ENCODE data around the gene ZEB2. TPM values are rescaled to one million over a fixed set of nuclear protein-coding genes. Genes with fewer than 3 reads are reported as not detected.
A peak's percentile ranks its signal among the peaks of the same experiment; 100 is the strongest.

The ZEB2 gene
- total RNA-seq, 3 donors from 2014 or later: 53.7 to 225 (median 83.2) TPM

DNA sequence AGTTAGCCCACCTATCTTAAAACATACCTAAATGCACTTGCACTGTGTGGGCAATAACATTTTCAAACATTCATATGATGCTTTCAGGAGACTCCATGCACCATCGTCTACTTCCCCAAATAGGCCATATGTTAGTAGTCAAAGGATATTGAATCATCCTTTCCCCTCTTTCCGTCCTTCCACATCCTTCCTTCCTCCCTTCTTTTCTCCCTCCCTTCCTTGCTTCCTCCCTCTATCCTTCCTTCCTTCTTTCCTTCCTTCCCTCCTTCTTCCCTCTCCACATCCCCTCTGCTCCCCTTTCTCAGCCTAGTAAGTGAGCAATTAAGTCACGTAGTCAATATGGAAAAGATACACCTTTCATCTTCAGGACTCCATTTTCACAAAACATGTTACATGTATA lies 73.8 kb downstream of the ZEB2 start:
- no peak for DNase-seq (ENCODE audit: low spot score in 2 of 2)
- Histone ChIP-seq H3K9me3 (no peaks in the 10 kb centered on the region), H3K36me3 (no peaks in the 10 kb centered on the region), H3K4me3 (no peak overlapping the region), H3K27me3 (no peaks in the 10 kb centered on the region), H3K27ac (no peak overlapping the region), H3K4me1 (no peaks in the 10 kb centered on the region)
- intact Hi-C loops (cut with DNase I; ENCODE audit: low total_unique reads): no loop called here
- TF ChIP-seq, protein P1, sequence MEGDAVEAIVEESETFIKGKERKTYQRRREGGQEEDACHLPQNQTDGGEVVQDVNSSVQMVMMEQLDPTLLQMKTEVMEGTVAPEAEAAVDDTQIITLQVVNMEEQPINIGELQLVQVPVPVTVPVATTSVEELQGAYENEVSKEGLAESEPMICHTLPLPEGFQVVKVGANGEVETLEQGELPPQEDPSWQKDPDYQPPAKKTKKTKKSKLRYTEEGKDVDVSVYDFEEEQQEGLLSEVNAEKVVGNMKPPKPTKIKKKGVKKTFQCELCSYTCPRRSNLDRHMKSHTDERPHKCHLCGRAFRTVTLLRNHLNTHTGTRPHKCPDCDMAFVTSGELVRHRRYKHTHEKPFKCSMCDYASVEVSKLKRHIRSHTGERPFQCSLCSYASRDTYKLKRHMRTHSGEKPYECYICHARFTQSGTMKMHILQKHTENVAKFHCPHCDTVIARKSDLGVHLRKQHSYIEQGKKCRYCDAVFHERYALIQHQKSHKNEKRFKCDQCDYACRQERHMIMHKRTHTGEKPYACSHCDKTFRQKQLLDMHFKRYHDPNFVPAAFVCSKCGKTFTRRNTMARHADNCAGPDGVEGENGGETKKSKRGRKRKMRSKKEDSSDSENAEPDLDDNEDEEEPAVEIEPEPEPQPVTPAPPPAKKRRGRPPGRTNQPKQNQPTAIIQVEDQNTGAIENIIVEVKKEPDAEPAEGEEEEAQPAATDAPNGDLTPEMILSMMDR (IDR thresholded peaks at IDR 0.05): no peak
- TF ChIP-seq POLR2AphosphoS5 (IDR thresholded peaks at IDR 0.05): no peak
- TF ChIP-seq POLR2A (IDR thresholded peaks at IDR 0.05): no peak

DNA sequence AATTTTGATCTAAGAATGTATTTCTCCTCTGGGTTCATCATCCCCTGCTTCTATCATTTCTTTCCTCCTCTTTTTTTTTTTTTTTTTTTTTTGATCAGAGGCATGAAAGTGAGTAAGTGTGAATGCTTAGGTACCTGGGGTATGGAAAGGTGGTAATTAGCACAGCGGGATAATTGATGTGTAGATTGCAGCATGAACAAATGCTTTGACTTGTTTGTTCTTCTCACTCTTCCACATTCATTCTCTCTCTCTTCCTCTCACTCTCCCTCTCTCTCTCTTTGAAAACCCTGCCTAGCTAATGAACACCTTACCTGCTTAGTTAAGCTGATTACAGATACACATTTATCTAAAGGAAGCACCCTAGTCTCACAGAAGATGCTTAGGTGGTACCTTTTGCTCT lies 74.7 kb downstream of the ZEB2 start:
- DNase-seq (ENCODE audit: low spot score in 2 of 2): no peak
- Histone ChIP-seq H3K9me3 (no peaks in the 10 kb centered on the region), H3K36me3 (no peaks in the 10 kb centered on the region), H3K27me3 (no peaks in the 10 kb centered on the region), H3K4me1 (no peaks in the 10 kb centered on the region), H3K27ac (no peak overlapping the region), H3K4me3 (no peak overlapping the region)
- TF ChIP-seq POLR2AphosphoS5 (IDR thresholded peaks at IDR 0.05): no peak
- no peak for TF ChIP-seq POLR2A (IDR thresholded peaks at IDR 0.05)
- TF ChIP-seq, protein P1 (IDR thresholded peaks at IDR 0.05): no peak
- intact Hi-C loops (cut with DNase I; ENCODE audit: low total_unique reads): no loop called here

DNA sequence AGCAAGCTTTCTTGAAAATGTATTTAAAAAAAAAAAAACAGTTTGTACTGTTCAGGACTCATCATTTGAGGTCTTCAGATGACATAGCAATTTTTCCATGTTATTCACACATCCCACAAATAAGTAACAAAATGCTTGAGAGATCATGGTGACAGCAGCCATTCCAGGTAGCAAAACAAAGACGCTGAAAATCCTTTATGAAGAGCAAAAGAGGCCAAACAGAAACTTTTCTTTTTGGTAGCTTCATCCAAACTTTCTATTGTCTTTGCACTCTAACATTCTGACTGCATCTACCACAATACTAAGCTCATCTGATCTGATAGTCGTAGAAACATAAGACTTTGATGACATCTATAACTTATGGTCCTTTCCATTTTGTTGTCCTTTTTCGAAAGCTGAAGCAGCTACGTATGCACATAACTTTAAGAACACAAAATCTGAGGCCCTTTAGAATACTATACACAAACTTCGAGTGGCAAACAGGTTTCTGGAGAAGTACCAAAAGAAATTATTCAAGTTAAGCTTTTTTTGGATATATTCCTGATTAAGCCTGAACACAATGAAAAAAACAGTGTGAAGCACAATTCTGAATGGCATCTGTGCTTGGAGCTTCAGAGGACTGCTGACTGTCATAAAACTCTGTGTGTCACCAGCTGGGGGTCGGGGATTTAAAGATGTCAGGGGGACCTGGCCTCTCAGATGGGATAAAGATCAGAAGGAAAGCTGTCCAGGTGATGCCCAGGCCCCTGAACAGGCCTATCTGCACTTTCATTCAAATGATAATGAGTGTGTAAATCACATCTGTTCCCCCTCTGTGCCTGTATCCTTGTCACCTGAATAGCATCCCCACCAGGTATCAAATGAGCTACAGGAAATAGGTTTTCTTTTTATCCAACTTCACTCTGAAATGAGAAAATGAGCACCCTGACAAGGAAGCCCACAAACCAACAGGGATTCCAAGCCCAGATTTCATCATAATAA lies 75.8 kb downstream of the ZEB2 start:
- intact Hi-C loops (cut with DNase I; ENCODE audit: low total_unique reads): no loop called here

DNA sequence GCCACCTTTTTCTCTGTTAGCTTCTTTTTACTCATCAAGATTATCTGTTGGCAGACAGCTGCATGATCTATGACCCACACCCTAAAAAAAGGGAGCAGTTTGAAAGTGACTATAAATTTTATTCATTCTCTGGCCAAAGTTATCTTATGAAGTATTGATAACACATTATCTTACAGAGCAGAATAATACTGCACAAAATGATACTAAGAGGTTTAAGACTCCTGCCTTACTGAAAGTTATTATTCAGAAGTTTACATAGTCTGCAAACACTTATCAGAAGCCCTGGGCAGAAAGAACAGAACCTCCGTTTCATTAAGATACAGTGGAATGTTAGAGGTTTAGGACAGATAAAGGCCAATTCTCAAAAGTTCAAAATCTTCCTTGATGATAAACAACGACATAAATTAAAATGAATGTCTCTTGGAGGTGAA lies 78.2 kb downstream of the ZEB2 start:
- no peak overlapping the region for H3K4me3 ChIP-seq
- no peaks in the 10 kb centered on the region for H3K9me3 ChIP-seq
- no peaks in the 10 kb centered on the region for H3K4me1 ChIP-seq
- DNase-seq (ENCODE audit: low spot score in 2 of 2): no peak
- H3K27ac ChIP-seq: no peak overlapping the region
- TF ChIP-seq, protein P1 (IDR thresholded peaks at IDR 0.05): no peak
- TF ChIP-seq POLR2AphosphoS5 (IDR thresholded peaks at IDR 0.05) (no peak), POLR2A (IDR thresholded peaks at IDR 0.05) (no peak)
- H3K36me3 ChIP-seq: no peaks in the 10 kb centered on the region
- intact Hi-C loops (cut with DNase I; ENCODE audit: low total_unique reads): no loop called here
- no peaks in the 10 kb centered on the region for H3K27me3 ChIP-seq

More for the DNA sequence above, 75.8 kb downstream of the ZEB2 start:
- Histone ChIP-seq H3K27ac (peak overlapping the region in 1 of 2 donors; percentile 30), H3K4me1 (no peaks in the 10 kb centered on the region), H3K9me3 (no peaks in the 10 kb centered on the region), H3K36me3 (no peaks in the 10 kb centered on the region), H3K4me3 (no peak overlapping the region), H3K27me3 (no peaks in the 10 kb centered on the region)
- DNase-seq (ENCODE audit: low spot score in 2 of 2): no peak
- TF ChIP-seq POLR2AphosphoS5 (IDR thresholded peaks at IDR 0.05) (no peak), POLR2A (IDR thresholded peaks at IDR 0.05) (no peak)
- TF ChIP-seq, protein P1 (IDR thresholded peaks at IDR 0.05): no peak

DNA sequence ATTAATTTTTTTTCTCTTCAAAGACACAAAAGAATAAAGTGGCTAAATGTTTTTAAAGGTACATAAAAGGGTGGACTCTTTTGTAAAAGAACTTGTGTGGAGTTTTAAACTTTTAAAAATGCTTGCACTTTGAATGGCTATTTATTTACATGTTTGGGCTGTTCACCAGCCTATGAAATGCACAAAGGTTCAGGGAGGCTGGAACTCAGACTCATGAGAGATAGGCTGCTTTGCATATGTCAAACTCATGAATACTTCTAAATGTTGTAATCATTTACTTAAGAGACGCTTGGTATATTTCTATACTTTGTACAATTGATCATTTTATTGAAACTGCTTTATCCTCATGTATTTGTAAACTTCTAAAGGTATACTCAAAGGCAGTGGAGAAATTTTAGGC lies 79.9 kb downstream of the ZEB2 start:
- DNase-seq (ENCODE audit: low spot score in 2 of 2): no peak
- intact Hi-C loops (cut with DNase I; ENCODE audit: low total_unique reads): no loop called here
- TF ChIP-seq POLR2A (IDR thresholded peaks at IDR 0.05) (no peak), POLR2AphosphoS5 (IDR thresholded peaks at IDR 0.05) (no peak)
- TF ChIP-seq, protein P1 (IDR thresholded peaks at IDR 0.05): no peak
- Histone ChIP-seq H3K27ac (no peak overlapping the region), H3K4me3 (no peak overlapping the region), H3K4me1 (no peaks in the 10 kb centered on the region), H3K9me3 (no peaks in the 10 kb centered on the region), H3K27me3 (no peaks in the 10 kb centered on the region), H3K36me3 (no peaks in the 10 kb centered on the region)

Data from breast epithelium (tissue), 4 donors.